PC-9 (cell line): ENCODE results near the gene CHRNB1.

Experiments used
- EZH2 ChIP-seq: fragments of 200-600 bp; sonication (generic); IDR thresholded peaks from 2 replicates; pipeline ENCODE4 v1.8.0; 2017; ENCODE audit warnings: antibody characterized with exemption, low read depth
- TF ChIP-seq, protein P1 (sequence below): fragments of 200-600 bp; sonication (generic); conservative IDR thresholded peaks from 2 replicates; pipeline ENCODE4 v1.6.1; 2017; ENCODE audit warnings: mixed run types, antibody characterized with exemption, mild to moderate bottlenecking, moderate library complexity

DNA sequence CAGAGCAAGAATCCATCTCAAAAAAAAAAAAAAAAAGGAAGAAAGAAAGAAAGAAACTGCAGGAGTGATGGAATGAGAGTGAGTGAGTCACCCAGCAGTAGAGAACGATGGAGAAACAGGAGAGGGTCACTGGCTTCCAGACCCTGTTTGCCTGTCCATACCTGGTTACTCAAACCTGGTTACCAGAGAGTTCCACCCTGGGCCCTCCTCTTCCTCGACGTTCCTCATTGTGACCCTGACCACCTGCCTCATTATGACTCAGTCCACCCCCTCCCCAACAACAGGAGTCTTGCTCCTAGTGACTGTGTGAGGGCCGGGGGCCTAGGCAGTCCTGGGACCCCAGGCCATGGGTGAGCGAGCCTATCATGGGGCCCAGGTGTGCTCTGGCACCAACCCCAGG lies 16.3 kb upstream of the CHRNB1 start, which contains the start of gene SPEM3:
- TF ChIP-seq EZH2 = no peak
- TF ChIP-seq, protein P1, sequence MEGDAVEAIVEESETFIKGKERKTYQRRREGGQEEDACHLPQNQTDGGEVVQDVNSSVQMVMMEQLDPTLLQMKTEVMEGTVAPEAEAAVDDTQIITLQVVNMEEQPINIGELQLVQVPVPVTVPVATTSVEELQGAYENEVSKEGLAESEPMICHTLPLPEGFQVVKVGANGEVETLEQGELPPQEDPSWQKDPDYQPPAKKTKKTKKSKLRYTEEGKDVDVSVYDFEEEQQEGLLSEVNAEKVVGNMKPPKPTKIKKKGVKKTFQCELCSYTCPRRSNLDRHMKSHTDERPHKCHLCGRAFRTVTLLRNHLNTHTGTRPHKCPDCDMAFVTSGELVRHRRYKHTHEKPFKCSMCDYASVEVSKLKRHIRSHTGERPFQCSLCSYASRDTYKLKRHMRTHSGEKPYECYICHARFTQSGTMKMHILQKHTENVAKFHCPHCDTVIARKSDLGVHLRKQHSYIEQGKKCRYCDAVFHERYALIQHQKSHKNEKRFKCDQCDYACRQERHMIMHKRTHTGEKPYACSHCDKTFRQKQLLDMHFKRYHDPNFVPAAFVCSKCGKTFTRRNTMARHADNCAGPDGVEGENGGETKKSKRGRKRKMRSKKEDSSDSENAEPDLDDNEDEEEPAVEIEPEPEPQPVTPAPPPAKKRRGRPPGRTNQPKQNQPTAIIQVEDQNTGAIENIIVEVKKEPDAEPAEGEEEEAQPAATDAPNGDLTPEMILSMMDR = no peak
